NCI-H1417 (cell line): ENCODE measurements around the gene ARF1.

Experiments
- DNase-seq, 3 experiments: peaks; one replicate each; lab custom pipeline; 2025; lab: John Stamatoyannopoulos, UW

Gene ARF1

GRCh38 chr1:228082214-228082917 is at the start of gene ARF1:
TSS of gene ARF1 (plus strand) at chr1:228082708. CDS start at chr1:228097115, 14,407 bp downstream.
- peak; percentile 90 to 94 (median 94) for DNase-seq

- no peak for DNase-seq
Measured at GRCh38 chr1:228033376-228033775, 49.1 kb upstream of the ARF1 start.

- DNase-seq: no peak
Measured at GRCh38 chr1:228034954-228035837, 47.3 kb upstream of the ARF1 start.

- DNase-seq: no peak
Measured at GRCh38 chr1:228035844-228036243, 46.7 kb upstream of the ARF1 start.

GRCh38 chr1:228036701-228037231 is 45.7 kb upstream of the ARF1 start:
- no peak for DNase-seq

GRCh38 chr1:228037401-228038386 is 44.8 kb upstream of the ARF1 start:
- DNase-seq: peak in 2 of 3 experiments; percentile 13 to 37

- DNase-seq: no peak
Measured at GRCh38 chr1:228038387-228039005, 44.0 kb upstream of the ARF1 start.

GRCh38 chr1:228039006-228039903 is 43.3 kb upstream of the ARF1 start:
- DNase-seq: no peak

- no peak for DNase-seq
Measured at GRCh38 chr1:228039986-228040385, 42.5 kb upstream of the ARF1 start.

GRCh38 chr1:228041316-228041715 is 41.2 kb upstream of the ARF1 start:
- DNase-seq: no peak

- DNase-seq: no peak
Measured at GRCh38 chr1:228042508-228042907, 40.0 kb upstream of the ARF1 start.

- no peak for DNase-seq
Measured at GRCh38 chr1:228043281-228043848, 39.1 kb upstream of the ARF1 start.

GRCh38 chr1:228044961-228045360 is 37.5 kb upstream of the ARF1 start:
- DNase-seq: no peak

GRCh38 chr1:228045405-228045804 is 37.1 kb upstream of the ARF1 start:
- DNase-seq: no peak

GRCh38 chr1:228045871-228046270 is 36.6 kb upstream of the ARF1 start:
- peak in 1 of 3 experiments; percentile 2 for DNase-seq

GRCh38 chr1:228046421-228047182 is 35.9 kb upstream of the ARF1 start:
- no peak for DNase-seq

- DNase-seq: no peak
Measured at GRCh38 chr1:228047183-228047466, 35.4 kb upstream of the ARF1 start.

- no peak for DNase-seq
Measured at GRCh38 chr1:228048120-228048519, 34.4 kb upstream of the ARF1 start.

- no peak for DNase-seq
Measured at GRCh38 chr1:228048659-228049298, 33.7 kb upstream of the ARF1 start.
